OCI-LY3 (cell line): ENCODE results near the gene TMEM209.

Experiments used
- H2AFZ ChIP-seq: fragments of 200-600, 300-600 bp; shearing (Covaris generic); 2 replicates; pipeline ENCODE4 v1.6.0; 2014; ENCODE audit warnings: antibody characterized with exemption, low read depth, low read length
- H3K27ac ChIP-seq: fragments of 200-600, 300-600 bp; sonication (generic); 2 replicates; pipeline ENCODE4 v1.5.1; 2014; ENCODE audit warnings: mild to moderate bottlenecking, low read length, moderate library complexity, mixed read lengths
- H3K27me3 ChIP-seq: fragments of 200-600, 300-600 bp; sonication (generic); 2 replicates; pipeline ENCODE4 v1.6.1; 2014; ENCODE audit warnings: low read depth, low read length, mixed read lengths
- H3K36me3 ChIP-seq: fragments of 200-600, 300-600 bp; sonication (generic); replicated peaks from 2 replicates; pipeline ENCODE3; 2014; ENCODE audit warnings: low read depth, low read length, mixed read lengths
- H3K4me1 ChIP-seq: fragments of 300-600, 200-600 bp; sonication (generic); 2 replicates; pipeline ENCODE4 v1.6.1; 2014; ENCODE audit warnings: low read length, mixed read lengths
- H3K4me2 ChIP-seq: fragments of 200-600, 300-600 bp; sonication (generic); 2 replicates; pipeline ENCODE4 v1.6.1; 2014; ENCODE audit warnings: low read length, mixed read lengths
- H3K4me3 ChIP-seq: fragments of 300-600, 200-600 bp; sonication (generic); 2 replicates; pipeline ENCODE4 v1.5.1; 2014; ENCODE audit warnings: antibody characterized with exemption, mild to moderate bottlenecking, low read length, moderate library complexity
- H3K79me2 ChIP-seq: fragments of 300-600, 200-600 bp; shearing (Covaris generic); 2 replicates; pipeline ENCODE4 v1.6.1; 2014; ENCODE audit warnings: mild to moderate bottlenecking, low read length, mixed read lengths
- H3K9ac ChIP-seq: fragments of 300-600, 200-600 bp; shearing (Covaris generic); 2 replicates; pipeline ENCODE4 v1.6.0; 2014; ENCODE audit warnings: mild to moderate bottlenecking, low read length, moderate library complexity
- H3K9me3 ChIP-seq: fragments of 200-600, 300-600 bp; shearing (Covaris generic); 2 replicates; pipeline ENCODE4 v1.6.1; 2014; ENCODE audit warnings: low read length, mixed read lengths; ENCODE audit not compliant: insufficient read depth
- H4K20me1 ChIP-seq: fragments of 200-600, 300-600 bp; sonication (generic); 2 replicates; pipeline ENCODE4 v1.6.1; 2016; ENCODE audit warnings: low read length, mixed read lengths; ENCODE audit not compliant: insufficient read depth
- CTCF ChIP-seq: fragments of 200-600, 300-600 bp; sonication (generic); IDR thresholded peaks from 2 replicates; pipeline ENCODE4 v1.5.1; 2014; ENCODE audit warnings: antibody characterized with exemption, low read length, low read depth
- EZH2phosphoT487 ChIP-seq: fragments of 200-600 bp; shearing (Covaris generic); IDR thresholded peaks from 2 replicates; pipeline ENCODE4 v1.6.1; 2018; ENCODE audit warnings: antibody characterized with exemption, mixed run types, low read depth

The TMEM209 gene

DNA sequence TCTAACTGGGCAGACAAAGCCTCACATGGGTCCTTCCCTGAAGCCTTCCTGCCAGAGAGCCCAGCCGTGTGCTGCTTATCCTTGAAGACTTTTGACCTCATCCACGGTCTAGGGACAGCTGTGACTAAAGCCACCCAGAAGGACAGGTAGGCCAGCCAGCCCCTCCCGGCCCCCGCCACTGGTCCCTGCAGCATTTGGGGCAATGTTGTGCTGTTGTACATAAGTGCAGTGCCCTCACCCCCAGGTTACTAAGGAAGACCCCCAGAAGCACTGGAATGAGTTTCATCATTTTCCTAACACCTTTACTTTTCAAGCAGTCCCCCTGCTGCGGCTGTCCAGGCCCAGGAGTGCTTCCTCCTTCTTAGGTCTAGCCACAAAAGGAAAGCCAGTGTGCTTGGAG is 43.0 kb downstream of the TMEM209 start:
- TF ChIP-seq CTCF = no peak
- TF ChIP-seq EZH2phosphoT487 = no peak
- no peak overlapping the region for H3K27ac ChIP-seq
- H3K4me2 ChIP-seq = no peak overlapping the region
- H3K9me3 ChIP-seq = no peaks in the 10 kb centered on the region
- no peaks in the 10 kb centered on the region for H3K79me2 ChIP-seq
- H3K4me3 ChIP-seq = no peak overlapping the region
- no peaks in the 10 kb centered on the region for H4K20me1 ChIP-seq
- no peak overlapping the region for H2AFZ ChIP-seq
- H3K4me1 ChIP-seq = no peaks in the 10 kb centered on the region
- H3K36me3 ChIP-seq = peaks cover 45% of the 10 kb centered on the region
- H3K27me3 ChIP-seq = no peaks in the 10 kb centered on the region
- no peak overlapping the region for H3K9ac ChIP-seq

GRCh38 chr7:130160455-130160854 is 44.8 kb downstream of the TMEM209 start:
- Histone ChIP-seq H2AFZ (no peak overlapping the region), H3K4me3 (no peak overlapping the region), H3K9ac (no peak overlapping the region), H3K27me3 (no peaks in the 10 kb centered on the region), H3K27ac (no peak overlapping the region), H3K4me1 (no peaks in the 10 kb centered on the region), H3K36me3 (peaks cover 45% of the 10 kb centered on the region), H4K20me1 (no peaks in the 10 kb centered on the region), H3K4me2 (no peak overlapping the region), H3K79me2 (no peaks in the 10 kb centered on the region), H3K9me3 (no peaks in the 10 kb centered on the region)
- no peak for TF ChIP-seq CTCF
- TF ChIP-seq EZH2phosphoT487 = no peak

GRCh38 chr7:130160023-130160422 is 45.2 kb downstream of the TMEM209 start:
- Histone ChIP-seq H2AFZ (no peak overlapping the region), H3K79me2 (no peaks in the 10 kb centered on the region), H3K27ac (no peak overlapping the region), H3K4me2 (no peak overlapping the region), H3K9ac (no peak overlapping the region), H3K27me3 (no peaks in the 10 kb centered on the region), H4K20me1 (no peaks in the 10 kb centered on the region), H3K4me3 (no peak overlapping the region), H3K36me3 (peaks cover 43% of the 10 kb centered on the region), H3K4me1 (no peaks in the 10 kb centered on the region), H3K9me3 (no peaks in the 10 kb centered on the region)
- no peak for TF ChIP-seq EZH2phosphoT487
- TF ChIP-seq CTCF = no peak

DNA sequence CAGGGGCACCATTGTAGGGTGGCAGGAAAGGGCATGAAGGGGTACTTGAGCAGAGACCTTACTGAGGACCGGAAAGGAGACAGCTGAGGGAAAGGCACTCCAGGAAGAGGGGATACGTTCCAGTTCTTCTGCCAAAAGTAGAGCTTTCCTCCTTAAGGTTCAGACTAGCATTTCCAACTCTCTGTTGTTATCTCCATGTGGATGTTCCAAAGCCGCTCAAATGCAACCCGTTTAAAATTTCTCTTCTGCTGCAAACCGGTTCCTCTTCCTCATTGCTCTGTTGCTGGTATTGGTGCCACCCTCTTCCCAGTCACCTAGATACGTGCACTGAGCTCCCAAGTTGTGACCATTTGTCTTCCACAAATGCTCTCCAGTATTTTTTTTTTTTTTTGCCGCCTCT is 47.5 kb downstream of the TMEM209 start:
- H3K4me3 ChIP-seq = no peak overlapping the region
- H3K4me1 ChIP-seq = no peaks in the 10 kb centered on the region
- no peaks in the 10 kb centered on the region for H3K27me3 ChIP-seq
- H3K9me3 ChIP-seq = no peaks in the 10 kb centered on the region
- no peak overlapping the region for H3K4me2 ChIP-seq
- no peak overlapping the region for H2AFZ ChIP-seq
- H3K9ac ChIP-seq = no peak overlapping the region
- peaks cover 33% of the 10 kb centered on the region for H3K36me3 ChIP-seq
- TF ChIP-seq CTCF = no peak
- no peak for TF ChIP-seq EZH2phosphoT487
- H3K27ac ChIP-seq = no peak overlapping the region
- H3K79me2 ChIP-seq = no peaks in the 10 kb centered on the region
- H4K20me1 ChIP-seq = no peaks in the 10 kb centered on the region
